ENCODE data around the gene PITPNM3. TPM values are rescaled to one million over a fixed set of nuclear protein-coding genes. Genes with fewer than 3 reads are reported as not detected.

The PITPNM3 gene
- total RNA-seq, 1 donor from 2014 or later = 5.8 TPM

- DNase-seq (ENCODE audit: low spot score) = no peak
Observed at GRCh38 chr17:6463616-6464445, 92.5 kb downstream of the PITPNM3 start.

- no peak for DNase-seq (ENCODE audit: low spot score)
Observed at GRCh38 chr17:6462692-6463091, 93.7 kb downstream of the PITPNM3 start.

- DNase-seq (ENCODE audit: low spot score) = no peak
Observed at GRCh38 chr17:6461792-6462524, 94.4 kb downstream of the PITPNM3 start.

DNA sequence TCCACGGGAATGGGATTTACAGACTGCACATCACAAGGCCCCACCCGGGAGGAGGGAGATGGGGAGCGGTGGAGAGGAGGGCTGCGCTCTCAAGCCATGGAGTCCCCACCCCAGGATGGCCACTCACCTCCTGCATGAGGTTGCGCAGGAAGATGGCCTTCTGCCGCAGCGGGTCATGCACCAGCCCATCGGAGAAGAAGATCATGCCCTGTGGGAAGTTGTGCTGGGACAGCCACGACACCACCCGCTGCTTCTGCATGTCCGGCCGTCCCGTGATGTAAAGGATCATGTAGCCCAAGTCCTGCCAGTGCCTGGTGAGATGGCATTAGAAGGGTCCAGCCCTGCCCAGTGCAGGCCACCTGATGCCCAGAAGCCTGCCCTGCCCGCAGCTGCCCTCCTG, 95.1 kb downstream of the PITPNM3 start:
- DNase-seq (ENCODE audit: low spot score) = no peak

GRCh38 chr17:6460531-6461161, 95.7 kb downstream of the PITPNM3 start:
- no peak for DNase-seq (ENCODE audit: low spot score)

DNA sequence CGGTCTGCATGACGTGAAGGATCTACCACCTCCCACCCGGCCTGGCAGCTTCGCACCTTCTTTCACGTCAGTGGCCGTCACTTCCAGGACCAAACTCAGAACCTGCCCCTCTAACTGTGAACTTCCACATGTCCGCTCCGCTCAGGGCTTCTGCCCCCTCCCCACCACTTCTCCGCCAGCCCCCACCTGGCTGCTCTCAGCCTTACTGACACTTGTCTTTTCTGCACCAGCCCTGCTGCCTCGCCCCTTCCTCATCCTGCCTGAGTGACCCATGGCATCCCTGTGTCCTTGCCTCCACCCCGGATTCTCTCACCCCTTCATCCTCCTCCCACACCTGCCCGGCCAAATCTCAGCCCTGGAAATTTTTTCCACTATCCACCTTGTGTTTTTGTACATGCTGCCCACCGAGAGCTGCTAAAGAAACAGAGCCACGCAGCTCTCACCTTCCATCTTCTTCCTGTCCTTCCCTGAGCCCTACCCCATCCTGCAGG, 97.8 kb downstream of the PITPNM3 start:
- DNase-seq (ENCODE audit: low spot score) = no peak

DNA sequence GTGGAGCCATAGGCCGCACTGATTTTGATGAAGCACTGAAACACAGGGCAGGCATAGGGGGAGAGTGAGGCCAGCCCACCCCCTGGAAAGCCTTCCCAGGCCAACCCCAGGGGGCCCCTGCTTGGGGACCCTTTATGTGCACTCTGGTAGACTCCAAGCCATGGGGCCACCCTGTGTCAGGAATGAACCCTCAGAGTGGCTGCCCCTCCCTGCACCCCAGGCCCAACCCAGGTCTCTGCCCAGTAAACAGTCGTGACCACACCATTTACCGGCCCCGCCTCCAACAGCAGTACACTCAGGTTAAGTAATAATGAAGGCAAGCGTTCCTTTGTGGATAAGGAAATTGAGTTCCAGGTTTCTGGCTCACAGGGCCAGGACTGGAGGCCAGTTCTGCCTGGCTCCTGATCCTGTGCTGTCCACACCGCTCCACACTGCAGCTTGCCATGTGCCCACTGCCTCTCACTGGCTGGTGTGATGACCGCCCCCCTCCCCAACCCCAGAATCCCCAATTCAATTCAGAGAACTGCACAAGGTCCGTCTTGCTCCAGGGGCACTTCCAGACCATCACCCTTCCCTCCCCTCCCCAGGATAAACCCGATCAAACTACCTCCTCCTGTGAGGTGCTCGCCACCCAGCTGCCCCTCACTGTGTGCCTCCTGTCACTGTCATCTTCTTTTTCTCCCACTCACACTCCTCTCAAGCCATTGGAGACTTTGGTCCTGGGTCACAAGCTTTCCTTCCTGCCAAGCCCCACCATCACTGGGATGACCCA, 98.5 kb downstream of the PITPNM3 start:
- no peak for DNase-seq (ENCODE audit: low spot score)

- DNase-seq (ENCODE audit: low spot score) = no peak
Observed at GRCh38 chr17:6456914-6457687, 99.3 kb downstream of the PITPNM3 start.

DNA sequence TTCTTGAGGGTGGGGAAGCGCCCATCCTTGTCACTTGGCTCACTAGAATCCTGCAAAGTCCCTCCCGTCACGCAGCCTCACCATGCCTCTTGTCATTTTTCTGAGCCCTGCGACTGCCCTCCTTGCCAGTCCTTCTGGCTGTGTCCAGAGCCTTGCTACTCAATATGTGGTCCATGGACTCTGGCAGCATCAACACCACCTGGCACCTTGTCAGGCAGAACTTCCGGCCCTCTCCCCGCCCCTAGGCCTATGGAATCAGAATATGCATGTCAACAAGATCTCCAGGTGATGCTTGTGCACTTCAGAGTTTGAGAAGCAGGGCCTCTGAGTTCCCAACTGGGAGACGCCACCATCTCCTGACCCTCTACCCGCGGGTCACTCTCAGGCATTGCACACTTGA, 100.0 kb downstream of the PITPNM3 start:
- no peak for DNase-seq (ENCODE audit: low spot score)

DNA sequence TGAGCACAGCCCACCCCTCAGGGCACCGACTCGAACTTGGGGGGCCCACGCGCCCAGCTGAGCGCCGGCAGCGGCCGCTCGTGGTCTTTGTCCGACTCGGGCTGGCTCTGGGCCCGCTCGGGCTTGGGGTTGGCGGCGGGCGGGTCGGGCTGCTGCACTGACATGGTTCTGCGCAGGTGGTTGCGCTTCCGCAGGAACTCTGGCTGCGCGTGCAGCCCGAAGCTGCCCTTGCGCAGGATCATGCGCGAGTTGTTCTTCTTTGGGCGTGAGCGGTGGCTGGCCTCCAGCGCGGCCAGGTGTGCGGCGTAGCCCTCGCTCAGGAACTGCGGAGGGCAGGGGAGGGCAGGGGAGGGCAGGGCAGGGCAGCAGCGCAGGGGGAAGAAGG, 101.0 kb downstream of the PITPNM3 start:
- no peak for DNase-seq (ENCODE audit: low spot score)

GRCh38 chr17:6454495-6455320, 101.6 kb downstream of the PITPNM3 start:
- no peak for DNase-seq (ENCODE audit: low spot score)

DNA sequence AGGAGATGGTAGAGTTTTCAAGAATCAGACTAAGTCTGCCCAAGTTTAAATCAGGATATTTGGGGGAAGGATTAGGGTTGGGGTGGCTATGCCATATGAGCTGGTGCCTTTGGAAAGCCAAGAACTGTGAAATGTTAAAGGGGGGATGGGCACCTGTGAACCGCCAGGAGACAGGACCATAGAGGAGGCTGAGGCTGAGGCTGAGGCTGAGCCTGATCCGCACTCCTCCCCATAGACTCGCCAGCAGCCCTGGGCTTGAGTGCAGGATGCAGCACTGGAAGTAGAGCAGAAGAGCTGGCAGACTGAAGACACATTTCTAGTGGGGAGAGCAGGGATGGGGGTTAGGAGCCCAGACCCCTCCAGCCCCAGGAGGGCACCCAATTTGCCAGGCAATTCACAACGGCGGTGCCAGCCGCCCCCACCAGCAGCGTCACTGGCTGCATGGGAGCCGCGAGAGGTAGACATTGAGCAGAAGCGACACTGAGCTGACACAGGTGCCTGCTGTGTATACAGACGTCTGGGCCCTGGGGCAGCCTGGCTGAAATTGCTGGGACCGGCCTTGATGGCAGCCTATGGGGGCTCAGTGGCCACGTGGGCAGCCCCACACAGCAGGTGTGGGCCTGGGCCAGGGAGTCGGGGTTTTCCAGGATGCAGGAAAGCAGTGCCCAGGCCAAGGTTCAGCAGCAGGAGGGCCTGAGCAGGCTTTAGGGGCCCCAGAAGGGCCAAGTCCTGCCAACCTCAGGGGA, 102.9 kb downstream of the PITPNM3 start:
- DNase-seq (ENCODE audit: low spot score) = no peak

DNA sequence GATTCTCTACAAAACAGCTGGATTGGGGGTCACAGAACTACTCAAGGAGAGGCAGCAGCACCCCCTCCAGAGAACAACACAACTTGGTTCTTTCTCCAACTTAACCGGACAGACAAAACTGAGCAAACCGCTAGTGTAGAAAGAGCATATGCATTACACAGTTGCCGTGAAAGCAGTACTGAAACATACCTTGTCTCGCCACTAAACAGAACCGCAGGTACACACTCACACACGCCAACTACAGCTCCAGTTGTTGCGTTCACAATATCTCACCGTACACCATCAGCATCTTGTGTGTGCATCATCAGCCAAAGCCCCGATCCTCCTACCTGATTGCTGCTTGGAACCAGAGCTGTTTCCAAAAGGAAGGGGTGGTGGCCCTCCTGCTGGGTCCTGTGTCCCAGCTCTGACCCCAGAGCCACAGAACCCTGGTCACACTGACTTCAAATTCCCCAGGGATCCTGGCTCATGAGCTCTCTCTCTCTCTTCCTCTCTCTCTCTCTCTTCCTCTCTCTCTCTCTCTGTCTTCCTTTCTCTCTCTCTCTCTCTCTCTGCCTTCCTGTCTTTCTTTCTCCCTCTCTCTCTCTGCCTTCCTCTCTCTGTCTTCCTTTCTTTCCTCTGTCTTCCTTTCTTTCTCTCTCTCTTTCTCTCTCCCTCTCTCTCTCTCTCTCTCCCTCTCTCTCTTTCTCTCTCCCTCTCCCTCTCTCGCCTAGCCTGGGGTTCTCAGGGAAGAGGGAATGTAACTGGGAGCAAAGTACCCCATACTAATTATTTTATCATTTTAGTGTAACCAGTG, 103.7 kb downstream of the PITPNM3 start:
- DNase-seq (ENCODE audit: low spot score) = no peak

DNA sequence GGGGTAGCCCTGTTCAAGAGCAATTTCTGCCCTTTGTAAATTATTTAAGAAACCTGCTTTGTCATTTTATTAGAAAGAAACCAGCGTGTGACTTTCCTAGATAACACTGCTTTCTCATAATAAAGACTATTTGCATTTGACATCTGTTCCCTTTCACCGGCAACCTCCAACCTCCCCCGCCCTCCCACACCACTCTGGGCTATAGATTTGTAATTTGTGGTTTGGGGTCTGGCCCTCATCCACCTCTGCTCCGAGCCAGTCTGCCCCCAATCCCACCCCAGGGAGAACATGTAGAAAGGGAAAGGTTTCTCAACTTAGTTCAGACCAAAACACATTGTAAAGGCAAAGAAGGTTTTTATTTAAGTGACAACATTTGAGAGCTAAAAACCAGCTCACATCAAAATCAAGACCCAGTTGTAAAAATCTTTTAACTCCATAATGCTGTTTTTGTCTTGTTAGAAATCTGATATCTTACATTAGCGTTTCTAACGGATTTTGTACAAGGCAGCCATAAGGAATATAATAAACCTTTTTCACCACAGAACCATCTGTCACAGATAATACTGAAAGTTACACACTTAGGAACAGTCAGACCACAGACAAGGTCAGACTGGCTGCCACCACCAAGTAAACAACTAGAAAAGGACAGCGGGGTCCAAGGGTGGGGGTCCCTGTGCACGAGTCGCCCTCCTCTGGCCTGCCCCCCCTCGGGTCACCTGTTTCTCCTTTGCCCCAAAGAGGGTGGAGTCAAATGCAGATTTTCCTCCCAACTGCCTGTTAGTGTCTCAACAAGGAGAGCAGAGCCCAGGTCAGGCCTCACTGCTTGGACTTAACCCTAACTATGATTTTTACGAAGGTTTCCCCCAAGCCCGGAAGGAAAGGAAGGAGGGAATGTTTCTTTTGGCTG, 105.2 kb downstream of the PITPNM3 start:
- no peak for DNase-seq (ENCODE audit: low spot score)

GRCh38 chr17:6449307-6449706, 107.0 kb downstream of the PITPNM3 start:
- DNase-seq (ENCODE audit: low spot score) = no peak

- DNase-seq (ENCODE audit: low spot score) = no peak
Observed at GRCh38 chr17:6448473-6448872, 107.9 kb downstream of the PITPNM3 start.

GRCh38 chr17:6446516-6447100, 109.7 kb downstream of the PITPNM3 start:
- DNase-seq (ENCODE audit: low spot score) = no peak
